HL-60 (cell line): ENCODE results near the gene ADAD1.
"Not testable (repeated sequence)": the region's sequence is repeated elsewhere in the genome, so short reads cannot be mapped to it uniquely, and the experiment has no call there.

Source experiments
- DNase-seq, 2 experiments: peaks; one replicate each; pipeline ENCODE4 v3.0.0-alpha.2; 2010 to 2020; ENCODE audit warnings: low read depth in 1 of 2, low spot score in 1 of 2
- H3K27ac ChIP-seq: fragments of 250-450 bp; sonication (Bioruptor Pico); replicated peaks from 2 replicates; pipeline ENCODE4 v1.5.1; 2020; ENCODE audit warnings: mild to moderate bottlenecking, moderate library complexity
- H3K27me3 ChIP-seq: fragments of 250-450 bp; sonication (Bioruptor Pico); 2 replicates; pipeline ENCODE4 v1.5.1; 2021; ENCODE audit warnings: mild to moderate bottlenecking, moderate library complexity; ENCODE audit not compliant: insufficient read depth, poor library complexity, severe bottlenecking
- H3K4me3 ChIP-seq: replicated peaks from 2 replicates; pipeline ENCODE4 v1.5.1; 2011; ENCODE audit warnings: mild to moderate bottlenecking, control low read depth, low read length; ENCODE audit not compliant: insufficient read depth
- CTCF ChIP-seq: IDR thresholded peaks from one replicate; pipeline ENCODE4 v1.5.1; 2011; ENCODE audit warnings: low read length, control low read depth, inconsistent platforms; ENCODE audit not compliant: insufficient read depth
- GABPA ChIP-seq: IDR thresholded peaks from 2 replicates; pipeline ENCODE4 v1.6.1; 2012; ENCODE audit warnings: low read depth
- POLR2AphosphoS5 ChIP-seq: IDR thresholded peaks from 2 replicates; pipeline ENCODE4 v1.6.1; 2012; ENCODE audit warnings: low read depth
- REST ChIP-seq: IDR thresholded peaks from 2 replicates; pipeline ENCODE4 v1.6.1; 2012; ENCODE audit warnings: low read depth; ENCODE audit not compliant: insufficient replicate concordance
- SPI1 ChIP-seq: IDR thresholded peaks from 2 replicates; pipeline ENCODE4 v1.6.1; 2012; ENCODE audit warnings: low read depth, mild to moderate bottlenecking, borderline replicate concordance

ADAD1 gene

GRCh38 chr4:122356317-122356808, 22.4 kb upstream of the ADAD1 start:
- no peak for TF ChIP-seq POLR2AphosphoS5
- TF ChIP-seq REST: no peak
- TF ChIP-seq CTCF: no peak
- TF ChIP-seq GABPA: no peak
- TF ChIP-seq SPI1: no peak
- Histone ChIP-seq H3K27ac (no peak overlapping the region), H3K4me3 (no peak overlapping the region), H3K27me3 (no peaks in the 10 kb centered on the region)
- DNase-seq: no peak

- DNase-seq: no peak
- Histone ChIP-seq H3K27ac (no peak overlapping the region), H3K27me3 (no peaks in the 10 kb centered on the region), H3K4me3 (no peak overlapping the region)
- TF ChIP-seq SPI1 (no peak), REST (no peak), POLR2AphosphoS5 (no peak)
Measured at GRCh38 chr4:122360754-122361153, 18.1 kb upstream of the ADAD1 start.

GRCh38 chr4:122364700-122365404, 14.0 kb upstream of the ADAD1 start:
- no peak overlapping the region for H3K4me3 ChIP-seq
- no peak for TF ChIP-seq SPI1
- TF ChIP-seq REST: no peak
- TF ChIP-seq POLR2AphosphoS5: no peak
- TF ChIP-seq CTCF: no peak
- no peak for TF ChIP-seq GABPA
- no peaks in the 10 kb centered on the region for H3K27me3 ChIP-seq
- H3K27ac ChIP-seq: no peak overlapping the region
- no peak for DNase-seq

GRCh38 chr4:122368786-122369185, 10.0 kb upstream of the ADAD1 start:
- H3K4me3 ChIP-seq, H3K27ac ChIP-seq, H3K27me3 ChIP-seq, DNase-seq: not testable (repeated sequence)
- TF ChIP-seq SPI1: 0 out of 2 replicates have a peak, but pooled peaks have one; percentile 50
